ENCODE results near the gene HMX1. TPM values are rescaled to one million over a fixed set of nuclear protein-coding genes. Genes with fewer than 3 reads are reported as not detected.

HMX1 gene
- total RNA-seq, 1 donor from 2014 or later = 3.2 TPM

DNA sequence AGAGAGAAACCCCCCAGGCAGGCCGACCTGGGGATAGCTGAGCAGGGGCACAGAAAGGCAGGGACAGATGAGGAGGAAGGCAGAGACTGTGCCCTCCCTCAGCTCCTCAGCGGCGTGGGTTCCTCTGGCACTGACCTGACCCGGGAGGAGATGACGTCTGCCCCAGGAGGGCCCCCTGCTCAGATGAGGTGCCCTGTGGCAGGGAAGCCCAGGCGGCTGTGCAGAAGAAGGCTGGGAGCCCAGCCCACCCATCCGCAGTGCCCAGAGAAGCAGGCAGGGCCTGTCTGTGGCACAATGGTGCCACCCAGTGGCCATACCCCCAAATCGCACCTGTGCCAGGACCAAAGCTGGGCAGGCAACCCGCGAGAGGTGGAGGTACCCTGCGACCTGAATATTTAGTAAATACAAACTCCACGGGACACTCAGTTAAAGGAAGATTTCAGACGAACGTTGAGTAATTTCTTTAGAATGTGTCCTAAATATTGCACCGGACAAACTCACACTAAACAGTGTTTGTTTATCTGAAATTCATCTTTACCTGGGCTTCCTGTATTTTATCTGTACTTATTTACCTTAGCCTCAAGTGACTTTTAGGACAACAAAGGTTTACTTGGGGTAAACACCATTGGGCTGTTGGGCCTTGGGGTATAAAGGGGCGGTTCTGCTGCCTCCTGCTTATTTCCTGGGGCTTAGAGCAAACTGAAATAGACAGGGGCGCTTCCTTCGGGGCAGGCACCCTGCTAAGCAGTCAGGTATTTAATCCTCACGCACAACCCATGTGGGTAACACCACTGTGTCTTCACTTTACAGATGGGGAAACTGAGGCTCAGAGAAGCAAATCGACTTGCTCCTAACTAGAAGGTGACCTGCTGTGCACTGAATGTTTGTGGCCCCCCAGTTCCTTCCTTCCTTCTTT is 46.5 kb upstream of the HMX1 start:
- TF ChIP-seq, protein P1, sequence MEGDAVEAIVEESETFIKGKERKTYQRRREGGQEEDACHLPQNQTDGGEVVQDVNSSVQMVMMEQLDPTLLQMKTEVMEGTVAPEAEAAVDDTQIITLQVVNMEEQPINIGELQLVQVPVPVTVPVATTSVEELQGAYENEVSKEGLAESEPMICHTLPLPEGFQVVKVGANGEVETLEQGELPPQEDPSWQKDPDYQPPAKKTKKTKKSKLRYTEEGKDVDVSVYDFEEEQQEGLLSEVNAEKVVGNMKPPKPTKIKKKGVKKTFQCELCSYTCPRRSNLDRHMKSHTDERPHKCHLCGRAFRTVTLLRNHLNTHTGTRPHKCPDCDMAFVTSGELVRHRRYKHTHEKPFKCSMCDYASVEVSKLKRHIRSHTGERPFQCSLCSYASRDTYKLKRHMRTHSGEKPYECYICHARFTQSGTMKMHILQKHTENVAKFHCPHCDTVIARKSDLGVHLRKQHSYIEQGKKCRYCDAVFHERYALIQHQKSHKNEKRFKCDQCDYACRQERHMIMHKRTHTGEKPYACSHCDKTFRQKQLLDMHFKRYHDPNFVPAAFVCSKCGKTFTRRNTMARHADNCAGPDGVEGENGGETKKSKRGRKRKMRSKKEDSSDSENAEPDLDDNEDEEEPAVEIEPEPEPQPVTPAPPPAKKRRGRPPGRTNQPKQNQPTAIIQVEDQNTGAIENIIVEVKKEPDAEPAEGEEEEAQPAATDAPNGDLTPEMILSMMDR (conservative IDR thresholded peaks at IDR 0.05) = peak; percentile 95
- H3K36me3 Mint-ChIP-seq = no peaks in the 10 kb centered on the region
- peak; percentile 85 for DNase-seq (ENCODE audit: extremely low spot score, unreplicated experiment)
- no peak overlapping the region for H3K4me3 Mint-ChIP-seq
- H3K9me3 Mint-ChIP-seq = no peaks in the 10 kb centered on the region
- peaks cover 43% of the 10 kb centered on the region for H3K27me3 Mint-ChIP-seq
- H3K4me1 Mint-ChIP-seq (ENCODE audit: unreplicated experiment) = peaks cover 5% of the 10 kb centered on the region
- no peak overlapping the region for H3K27ac Mint-ChIP-seq

DNA sequence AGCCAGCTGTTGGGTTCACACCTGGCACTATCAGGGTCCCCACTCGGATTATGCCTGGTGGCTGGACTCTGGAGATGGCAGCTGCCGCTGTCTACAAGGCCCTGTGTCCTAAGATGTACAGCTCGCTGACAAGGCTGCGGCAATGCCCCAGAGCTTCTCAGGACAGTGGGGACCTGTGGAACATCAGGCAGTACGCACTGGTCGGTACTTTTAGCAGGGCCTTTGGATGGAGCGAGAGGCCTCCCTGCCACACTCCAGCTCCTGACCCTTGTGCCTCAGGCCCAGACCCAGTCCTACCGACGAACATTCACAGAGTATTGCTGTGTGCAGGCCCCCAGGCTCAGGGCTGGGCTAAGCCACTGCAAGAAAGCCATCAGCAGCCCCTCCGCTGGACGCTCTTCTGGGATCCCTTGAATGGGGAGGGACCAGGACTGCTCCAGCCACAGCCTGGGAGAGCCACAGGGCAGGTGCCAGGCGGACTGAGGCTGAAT is 45.7 kb upstream of the HMX1 start:
- Mint-ChIP-seq H3K27ac (no peak overlapping the region), H3K36me3 (no peaks in the 10 kb centered on the region), H3K4me3 (no peak overlapping the region), H3K4me1 (ENCODE audit: unreplicated experiment) (peaks cover 6% of the 10 kb centered on the region), H3K9me3 (no peaks in the 10 kb centered on the region), H3K27me3 (peaks cover 45% of the 10 kb centered on the region)
- TF ChIP-seq, protein P1 (conservative IDR thresholded peaks at IDR 0.05) = no peak
- peak; percentile 57 for DNase-seq (ENCODE audit: extremely low spot score, unreplicated experiment)

DNA sequence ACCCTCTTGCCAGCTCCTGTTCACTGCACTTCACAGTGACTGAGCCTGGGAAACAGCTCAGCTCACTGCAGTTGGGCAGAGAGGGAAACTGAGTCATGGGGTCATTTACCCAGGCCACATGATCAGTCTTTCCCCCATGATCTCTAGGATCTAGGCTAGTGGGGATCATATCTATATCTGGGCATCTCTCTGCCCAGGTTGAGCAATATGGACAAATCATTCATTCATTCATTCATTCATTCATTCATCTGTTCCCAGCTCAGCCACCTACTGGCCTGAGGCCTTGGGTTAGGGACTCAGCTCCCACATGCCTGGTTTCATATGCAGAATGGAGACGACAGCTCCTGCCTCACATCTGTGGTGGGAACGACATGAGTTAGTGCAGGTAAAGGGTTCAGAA is 45.3 kb upstream of the HMX1 start:
- Mint-ChIP-seq H3K27ac (no peak overlapping the region), H3K27me3 (peaks cover 43% of the 10 kb centered on the region), H3K4me3 (no peak overlapping the region), H3K9me3 (no peaks in the 10 kb centered on the region), H3K4me1 (ENCODE audit: unreplicated experiment) (peaks cover 6% of the 10 kb centered on the region), H3K36me3 (no peaks in the 10 kb centered on the region)
- DNase-seq (ENCODE audit: extremely low spot score, unreplicated experiment) = no peak
- TF ChIP-seq, protein P1 (conservative IDR thresholded peaks at IDR 0.05) = no peak

DNA sequence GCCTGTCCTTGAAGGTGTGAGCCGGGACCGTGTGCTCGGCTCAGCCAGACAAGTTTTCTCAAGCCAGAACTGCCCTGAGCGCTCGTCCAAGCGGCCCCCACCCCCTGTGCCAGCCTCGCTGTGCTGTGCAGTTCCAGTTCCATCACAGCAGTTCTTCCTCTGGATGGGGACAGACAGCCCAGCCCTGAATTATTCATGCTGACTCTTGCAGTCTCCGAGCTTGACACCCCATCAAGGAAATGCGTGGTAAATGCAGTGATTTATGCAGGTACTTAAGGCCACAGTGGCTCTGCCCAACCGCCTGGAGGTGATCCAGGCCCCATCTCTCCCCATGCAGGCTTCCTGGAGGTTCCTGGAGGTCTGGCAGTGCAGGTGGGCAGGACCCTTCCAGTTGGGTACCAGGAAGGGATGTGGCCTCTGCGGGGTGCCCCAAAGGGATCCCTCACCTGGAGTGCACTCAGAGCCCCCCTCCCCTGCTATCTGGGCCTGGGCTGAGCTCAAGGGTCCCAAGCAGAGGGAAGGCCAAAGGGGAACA is 44.8 kb upstream of the HMX1 start:
- peak; percentile 58 for DNase-seq (ENCODE audit: extremely low spot score, unreplicated experiment)
- no peak overlapping the region for H3K27ac Mint-ChIP-seq
- H3K4me1 Mint-ChIP-seq (ENCODE audit: unreplicated experiment) = peaks cover 6% of the 10 kb centered on the region
- TF ChIP-seq, protein P1 (conservative IDR thresholded peaks at IDR 0.05) = no peak
- H3K36me3 Mint-ChIP-seq = no peaks in the 10 kb centered on the region
- H3K4me3 Mint-ChIP-seq = no peak overlapping the region
- peaks cover 41% of the 10 kb centered on the region for H3K27me3 Mint-ChIP-seq
- no peaks in the 10 kb centered on the region for H3K9me3 Mint-ChIP-seq

DNA sequence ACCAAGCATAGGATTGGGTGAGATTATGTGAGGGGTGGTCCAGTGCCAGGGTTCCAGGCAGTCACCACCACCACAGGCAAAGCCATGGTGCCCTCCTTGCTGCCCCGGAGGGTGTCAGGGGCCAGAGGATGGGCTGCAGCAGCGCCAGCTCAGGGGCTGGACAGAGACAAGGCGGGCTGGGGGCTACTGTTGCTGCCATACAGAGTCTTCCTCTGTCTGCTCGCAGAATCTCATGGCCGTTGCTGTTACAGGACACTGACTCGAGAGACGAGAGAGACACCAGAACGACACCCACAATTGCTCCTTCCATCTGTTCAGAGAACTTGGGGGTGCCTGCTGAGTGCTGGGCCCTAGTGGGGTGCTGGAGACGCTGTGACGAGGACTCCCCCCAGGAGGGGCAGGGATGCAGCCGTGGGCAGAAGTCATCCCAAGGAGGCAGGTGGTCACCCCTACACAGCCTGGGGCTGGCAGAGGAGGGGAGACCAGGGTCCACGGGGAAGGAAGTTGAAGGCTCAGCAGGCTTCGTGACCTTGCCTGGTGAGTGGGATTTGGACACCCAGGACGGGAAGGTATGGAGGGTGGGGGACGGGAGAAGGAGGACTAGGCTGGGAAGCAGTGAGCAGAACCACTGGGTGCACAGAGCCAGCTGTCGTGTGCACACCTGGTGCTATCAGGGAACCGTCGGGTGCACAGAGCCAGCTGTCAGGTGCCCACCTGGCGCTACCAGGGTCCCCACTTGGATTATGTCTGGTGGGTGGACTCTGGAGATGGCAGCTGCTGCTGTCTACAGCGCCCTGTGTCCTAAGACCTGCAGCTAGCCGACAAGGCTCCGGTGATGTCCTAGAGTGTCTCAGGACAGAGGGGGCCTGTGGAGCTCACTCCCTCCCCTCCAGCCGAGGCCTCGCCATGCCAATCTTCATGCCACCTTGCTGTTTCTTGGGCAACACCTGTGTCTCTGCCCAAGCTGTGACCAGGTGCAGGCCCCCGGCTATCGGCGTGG is 43.9 kb upstream of the HMX1 start:
- no peak overlapping the region for H3K27ac Mint-ChIP-seq
- no peak overlapping the region for H3K4me3 Mint-ChIP-seq
- DNase-seq (ENCODE audit: extremely low spot score, unreplicated experiment) = peak; percentile 66
- TF ChIP-seq, protein P1 (conservative IDR thresholded peaks at IDR 0.05) = no peak
- no peaks in the 10 kb centered on the region for H3K36me3 Mint-ChIP-seq
- peaks cover 6% of the 10 kb centered on the region for H3K4me1 Mint-ChIP-seq (ENCODE audit: unreplicated experiment)
- H3K9me3 Mint-ChIP-seq = no peaks in the 10 kb centered on the region
- peaks cover 42% of the 10 kb centered on the region for H3K27me3 Mint-ChIP-seq
